GM23338 (cell line): ENCODE results near the gene G6PC2. TPM values are rescaled to one million over a fixed set of nuclear protein-coding genes. Genes with fewer than 3 reads are reported as not detected.

Experiments
- ATAC-seq: fragments of 200-7000 bp; cut with Tn5 transposase; 3 replicates; pipeline ENCODE4 v1.9.1; 2020
- DNase-seq: peaks from one replicate; pipeline ENCODE4 v3.0.0-alpha.2; 2015; ENCODE audit warnings: low spot score
- H2AFZ ChIP-seq: fragments of 200-600 bp; sonication (generic); 2 replicates; pipeline ENCODE4 v1.8.0; 2016; ENCODE audit warnings: antibody characterized with exemption, mild to moderate bottlenecking, moderate library complexity
- H3F3A ChIP-seq: fragments of 200-600 bp; sonication (generic); replicated peaks from 2 replicates; pipeline ENCODE4 v1.8.0; 2017; ENCODE audit warnings: antibody characterized with exemption, mixed run types, low read depth
- H3K27ac ChIP-seq: fragments of 200-600 bp; sonication (generic); 2 replicates; pipeline ENCODE4 v1.6.1; 2016; ENCODE audit warnings: low read depth
- H3K27me3 ChIP-seq: fragments of 200-600 bp; sonication (generic); 2 replicates; pipeline ENCODE4 v1.8.0; 2016; ENCODE audit warnings: mild to moderate bottlenecking, mixed run types, moderate library complexity; ENCODE audit not compliant: insufficient read depth
- H3K36me3 ChIP-seq: fragments of 200-600 bp; sonication (generic); 2 replicates; pipeline ENCODE4 v1.8.0; 2016; ENCODE audit warnings: mild to moderate bottlenecking; ENCODE audit not compliant: insufficient read depth
- H3K4me1 ChIP-seq: fragments of 200-600 bp; sonication (generic); 2 replicates; pipeline ENCODE4 v1.8.0; 2016; ENCODE audit warnings: mild to moderate bottlenecking, moderate library complexity; ENCODE audit not compliant: insufficient read depth
- H3K4me2 ChIP-seq: fragments of 200-600 bp; sonication (generic); 2 replicates; pipeline ENCODE4 v1.7.1; 2017; ENCODE audit warnings: mixed run types
- H3K4me3 ChIP-seq: fragments of 200-600 bp; sonication (generic); 2 replicates; pipeline ENCODE4 v1.6.1; 2016; ENCODE audit warnings: mixed run types
- H3K79me2 ChIP-seq: fragments of 200-600 bp; sonication (generic); replicated peaks from 2 replicates; pipeline ENCODE4 v1.8.0; 2017; ENCODE audit warnings: mild to moderate bottlenecking; ENCODE audit not compliant: insufficient read depth
- H3K9me2 ChIP-seq: fragments of 200-600 bp; sonication (generic); 2 replicates; pipeline ENCODE4 v1.8.0; 2017; ENCODE audit not compliant: insufficient read depth
- H4K20me1 ChIP-seq: fragments of 200-600 bp; sonication (generic); replicated peaks from 2 replicates; pipeline ENCODE4 v1.8.0; 2017; ENCODE audit warnings: mild to moderate bottlenecking; ENCODE audit not compliant: insufficient read depth
- H3K27ac Mint-ChIP-seq: 2 replicates; pipeline ENCODE4 v1.8.0; 2020; ENCODE audit warnings: inconsistent platforms, mild to moderate bottlenecking, moderate library complexity, mixed read lengths
- H3K27me3 Mint-ChIP-seq: 3 replicates; pipeline ENCODE4 v1.8.0; 2022; ENCODE audit warnings: low read depth, mild to moderate bottlenecking, moderate library complexity, mixed read lengths, inconsistent platforms; ENCODE audit not compliant: insufficient read depth, poor library complexity
- H3K36me3 Mint-ChIP-seq: 3 replicates; pipeline ENCODE4 v1.8.0; 2021; ENCODE audit warnings: low read depth, mild to moderate bottlenecking, inconsistent platforms, moderate library complexity, mixed read lengths
- H3K4me1 Mint-ChIP-seq: 3 replicates; pipeline ENCODE4 v1.8.0; 2020; ENCODE audit warnings: mild to moderate bottlenecking, inconsistent platforms, mixed read lengths
- H3K4me3 Mint-ChIP-seq: 3 replicates; pipeline ENCODE4 v1.8.0; 2021; ENCODE audit warnings: moderate library complexity, mild to moderate bottlenecking, inconsistent platforms, mixed read lengths
- H3K9me3 Mint-ChIP-seq: 3 replicates; pipeline ENCODE4 v1.8.0; 2020; ENCODE audit warnings: moderate library complexity, mild to moderate bottlenecking, inconsistent platforms, mixed read lengths
- CREB1 ChIP-seq: fragments of 250-450 bp; sonication (Bioruptor Pico); IDR thresholded peaks from 2 replicates; pipeline ENCODE4 v1.5.0; 2020; ENCODE audit warnings: low read depth, mild to moderate bottlenecking, moderate library complexity
- CTCF ChIP-seq, 2 experiments: fragments of 200-600 bp in 1 of 2; sonication (generic) in 1 of 2; conservative IDR thresholded peaks; 2 replicates each; pipeline versions ENCODE4 v1.5.1 to v1.6.1; 2016 to 2017; ENCODE audit warnings: antibody characterized with exemption in 2 of 2, low read depth in 2 of 2, mild to moderate bottlenecking in 2 of 2, moderate library complexity in 1 of 2
- EZH2 ChIP-seq: fragments of 200-600 bp; sonication (generic); IDR thresholded peaks from one replicate; pipeline ENCODE4 v1.8.0; 2017; ENCODE audit warnings: antibody characterized with exemption, mild to moderate bottlenecking, low read depth; ENCODE audit not compliant: unreplicated experiment
- NANOG ChIP-seq: IDR thresholded peaks from 2 replicates; pipeline ENCODE4 v1.6.1; 2016; ENCODE audit warnings: antibody characterized with exemption, borderline replicate concordance
- POLR2AphosphoS5 ChIP-seq: IDR thresholded peaks from 2 replicates; pipeline ENCODE4 v1.6.1; 2016; ENCODE audit warnings: antibody characterized with exemption, low read depth
- REST ChIP-seq: IDR thresholded peaks from one replicate; pipeline ENCODE4 v1.6.1; 2018; ENCODE audit warnings: antibody characterized with exemption; ENCODE audit not compliant: unreplicated experiment
- ZNF114 ChIP-seq: fragments of 250-450 bp; sonication (Bioruptor Pico); IDR thresholded peaks from 2 replicates; pipeline ENCODE4 v1.5.0; 2020; ENCODE audit warnings: mild to moderate bottlenecking, moderate library complexity
- ZNF331 ChIP-seq: fragments of 250-450 bp; sonication (Bioruptor Pico); IDR thresholded peaks from 2 replicates; pipeline ENCODE4 v1.5.0; 2020; ENCODE audit warnings: low read depth, mild to moderate bottlenecking, moderate library complexity
- ZNF462 ChIP-seq: fragments of 250-450 bp; sonication (Bioruptor Pico); IDR thresholded peaks from 2 replicates; pipeline ENCODE4 v1.5.0; 2020; ENCODE audit warnings: mild to moderate bottlenecking, moderate library complexity
- polyA plus RNA-seq: library from polyadenylated mRNA; unstranded; fragments of >200 nt; fragmentation: Nextera tagmentation; extraction: Ambion mirVana; gene quantifications from 2 replicates; pipeline ENCODE4 v1.2.1, GENCODE V29; 2016
- total RNA-seq: library from RNA; depleted of rRNA; stranded (reverse); fragments of >200 nt; shearing (Covaris generic); gene quantifications from 2 replicates; pipeline ENCODE4 v1.2.3, GENCODE V29; 2014

Gene G6PC2
- total and polyA plus RNA-seq, 2 experiments from 2014 or later, result not detected

- no peak overlapping the region for H3K27ac ChIP-seq
- Mint-ChIP-seq H3K27ac (no peak overlapping the region), H3K9me3 (peaks cover 3% of the 10 kb centered on the region; the same call in 1 of the 3 replicates), H3K27me3 (no peaks in the 10 kb centered on the region), H3K4me1 (peaks cover 2% of the 10 kb centered on the region; the same call in 1 of the 3 replicates), H3K36me3 (no peaks in the 10 kb centered on the region), H3K4me3 (no peak overlapping the region)
- H3K27me3 ChIP-seq, result no peaks in the 10 kb centered on the region
- H4K20me1 ChIP-seq, result no peaks in the 10 kb centered on the region
- no peaks in the 10 kb centered on the region for H3F3A ChIP-seq
- H3K4me2 ChIP-seq, result no peak overlapping the region
- no peak for TF ChIP-seq ZNF114 (CRISPR knock-in tag)
- TF ChIP-seq CTCF (conservative IDR thresholded peaks at IDR 0.05; ENCODE audit: low read depth in 2 of 2), result peak; percentile 73 to 89
- no peak overlapping the region for H2AFZ ChIP-seq
- no peaks in the 10 kb centered on the region for H3K79me2 ChIP-seq
- peak; percentile 63 for DNase-seq
- H3K4me1 ChIP-seq, result no peaks in the 10 kb centered on the region
- no peak overlapping the region for H3K4me3 ChIP-seq
- ATAC-seq, result peak; percentile 75
- H3K36me3 ChIP-seq, result no peaks in the 10 kb centered on the region
- no peaks in the 10 kb centered on the region for H3K9me2 ChIP-seq
Measured at GRCh38 chr2:168948621-168949212, 47.6 kb downstream of the G6PC2 start.

GRCh38 chr2:168949324-168949723 is 48.2 kb downstream of the G6PC2 start:
- Mint-ChIP-seq H3K27me3 (no peaks in the 10 kb centered on the region), H3K4me3 (no peak overlapping the region), H3K36me3 (no peaks in the 10 kb centered on the region), H3K4me1 (no peaks in the 10 kb centered on the region), H3K27ac (no peak overlapping the region), H3K9me3 (peaks cover 3% of the 10 kb centered on the region; the same call in 1 of the 3 replicates)
- Histone ChIP-seq H3K4me2 (no peak overlapping the region), H3K27ac (no peak overlapping the region), H3K79me2 (no peaks in the 10 kb centered on the region), H2AFZ (no peak overlapping the region), H3K4me1 (no peaks in the 10 kb centered on the region), H3K36me3 (no peaks in the 10 kb centered on the region), H4K20me1 (no peaks in the 10 kb centered on the region), H3K9me2 (no peaks in the 10 kb centered on the region), H3K4me3 (no peak overlapping the region), H3K27me3 (no peaks in the 10 kb centered on the region), H3F3A (no peaks in the 10 kb centered on the region)
- ATAC-seq, result no peak
- DNase-seq, result no peak
- TF ChIP-seq ZNF331 (no peak), ZNF462 (CRISPR knock-in tag) (no peak), CREB1 (CRISPR knock-in tag) (no peak), REST (no peak), EZH2 (no peak), POLR2AphosphoS5 (no peak), NANOG (no peak), ZNF114 (CRISPR knock-in tag) (no peak)
